HepG2 (cell line): ENCODE results near the gene VEGFA. TPM values are rescaled to one million over a fixed set of nuclear protein-coding genes. Genes with fewer than 3 reads are reported as not detected.

Source experiments
- ELF3 ChIP-seq: IDR thresholded peaks from 2 replicates; pipeline ENCODE4 v1.6.1; 2016; ENCODE audit warnings: missing genetic modification reagents, missing compliant biosample characterization
- JUN ChIP-seq: sonication (generic); formaldehyde crosslinking; IDR thresholded peaks from 2 replicates; pipeline ENCODE4 v1.4.0; 2020; ENCODE audit warnings: mild to moderate bottlenecking, missing genetic modification reagents
- KAT7 ChIP-seq: IDR thresholded peaks from 2 replicates; pipeline ENCODE4 v1.6.1; 2018; ENCODE audit warnings: borderline replicate concordance, missing compliant biosample characterization
- KDM4B ChIP-seq: sonication (generic); formaldehyde crosslinking; IDR thresholded peaks from 2 replicates; pipeline ENCODE4 v1.4.0; 2020; ENCODE audit warnings: missing genetic modification reagents
- NFATC3 ChIP-seq: sonication (generic); formaldehyde crosslinking; IDR thresholded peaks from 2 replicates; pipeline ENCODE4 v1.5.1; 2020; ENCODE audit warnings: mild to moderate bottlenecking, missing genetic modification reagents
- RBFOX2 ChIP-seq: fragments of 200-400 bp; formaldehyde crosslinking; IDR thresholded peaks from 2 replicates; pipeline ENCODE4 v1.6.1; 2017; ENCODE audit warnings: low read depth, mild to moderate bottlenecking, low read length
- TEAD3 ChIP-seq: optimal IDR thresholded peaks from 2 replicates; pipeline ENCODE3; 2016; ENCODE audit warnings: borderline replicate concordance
- ZNF260 ChIP-seq: sonication (generic); formaldehyde crosslinking; IDR thresholded peaks from 2 replicates; pipeline ENCODE4 v1.4.0; 2020; ENCODE audit warnings: missing genetic modification reagents, low read depth, mild to moderate bottlenecking, borderline replicate concordance
- ZNF263 ChIP-seq: sonication (generic); formaldehyde crosslinking; IDR thresholded peaks from 2 replicates; pipeline ENCODE4 v1.4.0; 2020; ENCODE audit warnings: missing genetic modification reagents
- ZNF446 ChIP-seq: sonication (generic); formaldehyde crosslinking; IDR thresholded peaks from 2 replicates; pipeline ENCODE4 v1.5.0; 2020; ENCODE audit warnings: mild to moderate bottlenecking, missing genetic modification reagents
- ZNF713 ChIP-seq: sonication (generic); formaldehyde crosslinking; IDR thresholded peaks from 2 replicates; pipeline ENCODE4 v1.4.0; 2020; ENCODE audit warnings: mild to moderate bottlenecking, missing genetic modification reagents
- ZNF761 ChIP-seq: sonication (generic); formaldehyde crosslinking; conservative IDR thresholded peaks from 2 replicates; pipeline ENCODE4 v1.4.0; 2020; ENCODE audit warnings: mild to moderate bottlenecking, missing genetic modification reagents
- polyA plus RNA-seq, 8 experiments: library from polyadenylated mRNA; depleted of rRNA in 3 of 8; stranded (reverse) in 7 of 8; unstranded in 1 of 8; fragments of >200 nt; fragmentation: Illumina TruSeq in 4 of 8; extraction: Trizol in 4 of 8; gene quantifications; 2 replicates each; pipeline versions ENCODE4 v1.2.1 to v1.2.3, GENCODE V29; 2011 to 2016; ENCODE audit warnings: low read depth in 4 of 8, missing spikeins in 1 of 8, mixed read lengths in 1 of 8; ENCODE audit not compliant: insufficient read depth in 1 of 8
- total RNA-seq, 5 experiments: library from RNA; depleted of rRNA; stranded (reverse); fragments of >200 nt; fragmentation: Illumina TruSeq; extraction: Trizol; gene quantifications; 2 replicates each; pipeline ENCODE4 v1.2.3, GENCODE V29; 2016; ENCODE audit warnings: low read depth in 1 of 5
- TF ChIP-seq, protein P1 (sequence below): sonication (generic); formaldehyde crosslinking; IDR thresholded peaks from 2 replicates; pipeline ENCODE4 v1.5.1; 2020; ENCODE audit warnings: missing genetic modification reagents, mild to moderate bottlenecking, borderline replicate concordance
- TF ChIP-seq, protein P2 (sequence below): sonication (generic); formaldehyde crosslinking; IDR thresholded peaks from 2 replicates; pipeline ENCODE4 v1.4.0; 2020; ENCODE audit warnings: mild to moderate bottlenecking, missing genetic modification reagents
- TF ChIP-seq, protein P3 (sequence below): sonication (generic); formaldehyde crosslinking; IDR thresholded peaks from 2 replicates; pipeline ENCODE4 v1.5.0; 2020; ENCODE audit warnings: missing genetic modification reagents
- TF ChIP-seq, protein P4 (sequence below): sonication (generic); formaldehyde crosslinking; IDR thresholded peaks from 2 replicates; pipeline ENCODE4 v1.4.0; 2020; ENCODE audit warnings: missing genetic modification reagents, borderline replicate concordance
- TF ChIP-seq, protein P5 (sequence below): sonication (generic); formaldehyde crosslinking; IDR thresholded peaks from 2 replicates; pipeline ENCODE4 v1.4.0; 2020; ENCODE audit warnings: mild to moderate bottlenecking, missing genetic modification reagents, borderline replicate concordance
- TF ChIP-seq, protein P6 (sequence below): sonication (generic); formaldehyde crosslinking; IDR thresholded peaks from 2 replicates; pipeline ENCODE4 v1.5.1; 2020; ENCODE audit warnings: missing genetic modification reagents, mild to moderate bottlenecking, borderline replicate concordance

Gene VEGFA
- total and polyA plus RNA-seq, 2 of the 13 experiments (the other 11 are each of a cell fraction or from before 2014, with no cell fraction given) = 68.1 to 629 TPM

DNA sequence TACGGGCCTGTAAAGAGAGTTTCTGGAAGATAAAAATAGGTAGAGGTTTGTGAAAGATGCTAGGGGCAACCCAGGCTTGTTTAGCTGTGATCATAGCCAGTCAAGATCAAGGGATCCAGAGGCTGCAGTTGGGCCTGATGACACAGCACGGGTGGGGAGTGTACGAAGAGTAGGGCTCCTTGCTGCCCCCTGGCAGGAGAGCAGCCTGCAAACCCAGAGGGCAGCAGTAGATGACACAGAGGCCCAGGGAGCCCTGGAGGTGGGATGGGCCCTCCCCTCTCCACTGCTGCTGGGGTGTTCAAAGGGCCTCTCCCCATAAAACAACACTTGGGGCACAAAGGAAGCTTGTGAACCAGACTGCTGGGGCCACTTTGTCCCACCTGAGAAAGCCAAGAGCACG, 47.2 kb downstream of the VEGFA start (continued):
- TF ChIP-seq, protein P1, sequence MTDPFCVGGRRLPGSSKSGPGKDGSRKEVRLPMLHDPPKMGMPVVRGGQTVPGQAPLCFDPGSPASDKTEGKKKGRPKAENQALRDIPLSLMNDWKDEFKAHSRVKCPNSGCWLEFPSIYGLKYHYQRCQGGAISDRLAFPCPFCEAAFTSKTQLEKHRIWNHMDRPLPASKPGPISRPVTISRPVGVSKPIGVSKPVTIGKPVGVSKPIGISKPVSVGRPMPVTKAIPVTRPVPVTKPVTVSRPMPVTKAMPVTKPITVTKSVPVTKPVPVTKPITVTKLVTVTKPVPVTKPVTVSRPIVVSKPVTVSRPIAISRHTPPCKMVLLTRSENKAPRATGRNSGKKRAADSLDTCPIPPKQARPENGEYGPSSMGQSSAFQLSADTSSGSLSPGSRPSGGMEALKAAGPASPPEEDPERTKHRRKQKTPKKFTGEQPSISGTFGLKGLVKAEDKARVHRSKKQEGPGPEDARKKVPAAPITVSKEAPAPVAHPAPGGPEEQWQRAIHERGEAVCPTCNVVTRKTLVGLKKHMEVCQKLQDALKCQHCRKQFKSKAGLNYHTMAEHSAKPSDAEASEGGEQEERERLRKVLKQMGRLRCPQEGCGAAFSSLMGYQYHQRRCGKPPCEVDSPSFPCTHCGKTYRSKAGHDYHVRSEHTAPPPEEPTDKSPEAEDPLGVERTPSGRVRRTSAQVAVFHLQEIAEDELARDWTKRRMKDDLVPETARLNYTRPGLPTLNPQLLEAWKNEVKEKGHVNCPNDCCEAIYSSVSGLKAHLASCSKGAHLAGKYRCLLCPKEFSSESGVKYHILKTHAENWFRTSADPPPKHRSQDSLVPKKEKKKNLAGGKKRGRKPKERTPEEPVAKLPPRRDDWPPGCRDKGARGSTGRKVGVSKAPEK (CRISPR knock-in tag) = no peak
- TF ChIP-seq, protein P2, sequence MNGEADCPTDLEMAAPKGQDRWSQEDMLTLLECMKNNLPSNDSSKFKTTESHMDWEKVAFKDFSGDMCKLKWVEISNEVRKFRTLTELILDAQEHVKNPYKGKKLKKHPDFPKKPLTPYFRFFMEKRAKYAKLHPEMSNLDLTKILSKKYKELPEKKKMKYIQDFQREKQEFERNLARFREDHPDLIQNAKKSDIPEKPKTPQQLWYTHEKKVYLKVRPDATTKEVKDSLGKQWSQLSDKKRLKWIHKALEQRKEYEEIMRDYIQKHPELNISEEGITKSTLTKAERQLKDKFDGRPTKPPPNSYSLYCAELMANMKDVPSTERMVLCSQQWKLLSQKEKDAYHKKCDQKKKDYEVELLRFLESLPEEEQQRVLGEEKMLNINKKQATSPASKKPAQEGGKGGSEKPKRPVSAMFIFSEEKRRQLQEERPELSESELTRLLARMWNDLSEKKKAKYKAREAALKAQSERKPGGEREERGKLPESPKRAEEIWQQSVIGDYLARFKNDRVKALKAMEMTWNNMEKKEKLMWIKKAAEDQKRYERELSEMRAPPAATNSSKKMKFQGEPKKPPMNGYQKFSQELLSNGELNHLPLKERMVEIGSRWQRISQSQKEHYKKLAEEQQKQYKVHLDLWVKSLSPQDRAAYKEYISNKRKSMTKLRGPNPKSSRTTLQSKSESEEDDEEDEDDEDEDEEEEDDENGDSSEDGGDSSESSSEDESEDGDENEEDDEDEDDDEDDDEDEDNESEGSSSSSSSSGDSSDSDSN (CRISPR knock-in tag) = peak; percentile 50; the same call in 1 of the 2 replicates
- TF ChIP-seq NFATC3 (CRISPR knock-in tag) (no peak), ZNF446 (no peak), ELF3 (peak; percentile 72), JUN (CRISPR knock-in tag) (no peak), ZNF263 (CRISPR knock-in tag) (no peak), TEAD3 (peak; percentile 68), ZNF260 (CRISPR knock-in tag) (no peak), ZNF761 (CRISPR knock-in tag) (no peak), ZNF713 (CRISPR knock-in tag) (no peak), KDM4B (CRISPR knock-in tag) (no peak), KAT7 (CRISPR knock-in tag) (0 out of 2 replicates have a peak, but pooled peaks have one; percentile 58), RBFOX2 (no peak)
- TF ChIP-seq, protein P3, sequence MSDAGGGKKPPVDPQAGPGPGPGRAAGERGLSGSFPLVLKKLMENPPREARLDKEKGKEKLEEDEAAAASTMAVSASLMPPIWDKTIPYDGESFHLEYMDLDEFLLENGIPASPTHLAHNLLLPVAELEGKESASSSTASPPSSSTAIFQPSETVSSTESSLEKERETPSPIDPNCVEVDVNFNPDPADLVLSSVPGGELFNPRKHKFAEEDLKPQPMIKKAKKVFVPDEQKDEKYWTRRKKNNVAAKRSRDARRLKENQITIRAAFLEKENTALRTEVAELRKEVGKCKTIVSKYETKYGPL (CRISPR knock-in tag) = no peak
- TF ChIP-seq, protein P4, sequence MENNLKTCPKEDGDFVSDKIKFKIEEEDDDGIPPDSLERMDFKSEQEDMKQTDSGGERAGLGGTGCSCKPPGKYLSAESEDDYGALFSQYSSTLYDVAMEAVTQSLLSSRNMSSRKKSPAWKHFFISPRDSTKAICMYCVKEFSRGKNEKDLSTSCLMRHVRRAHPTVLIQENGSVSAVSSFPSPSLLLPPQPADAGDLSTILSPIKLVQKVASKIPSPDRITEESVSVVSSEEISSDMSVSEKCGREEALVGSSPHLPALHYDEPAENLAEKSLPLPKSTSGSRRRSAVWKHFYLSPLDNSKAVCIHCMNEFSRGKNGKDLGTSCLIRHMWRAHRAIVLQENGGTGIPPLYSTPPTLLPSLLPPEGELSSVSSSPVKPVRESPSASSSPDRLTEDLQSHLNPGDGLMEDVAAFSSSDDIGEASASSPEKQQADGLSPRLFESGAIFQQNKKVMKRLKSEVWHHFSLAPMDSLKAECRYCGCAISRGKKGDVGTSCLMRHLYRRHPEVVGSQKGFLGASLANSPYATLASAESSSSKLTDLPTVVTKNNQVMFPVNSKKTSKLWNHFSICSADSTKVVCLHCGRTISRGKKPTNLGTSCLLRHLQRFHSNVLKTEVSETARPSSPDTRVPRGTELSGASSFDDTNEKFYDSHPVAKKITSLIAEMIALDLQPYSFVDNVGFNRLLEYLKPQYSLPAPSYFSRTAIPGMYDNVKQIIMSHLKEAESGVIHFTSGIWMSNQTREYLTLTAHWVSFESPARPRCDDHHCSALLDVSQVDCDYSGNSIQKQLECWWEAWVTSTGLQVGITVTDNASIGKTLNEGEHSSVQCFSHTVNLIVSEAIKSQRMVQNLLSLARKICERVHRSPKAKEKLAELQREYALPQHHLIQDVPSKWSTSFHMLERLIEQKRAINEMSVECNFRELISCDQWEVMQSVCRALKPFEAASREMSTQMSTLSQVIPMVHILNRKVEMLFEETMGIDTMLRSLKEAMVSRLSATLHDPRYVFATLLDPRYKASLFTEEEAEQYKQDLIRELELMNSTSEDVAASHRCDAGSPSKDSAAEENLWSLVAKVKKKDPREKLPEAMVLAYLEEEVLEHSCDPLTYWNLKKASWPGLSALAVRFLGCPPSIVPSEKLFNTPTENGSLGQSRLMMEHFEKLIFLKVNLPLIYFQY (CRISPR knock-in tag) = peak; percentile 69; the same call in 1 of the 2 replicates
- TF ChIP-seq, protein P5, sequence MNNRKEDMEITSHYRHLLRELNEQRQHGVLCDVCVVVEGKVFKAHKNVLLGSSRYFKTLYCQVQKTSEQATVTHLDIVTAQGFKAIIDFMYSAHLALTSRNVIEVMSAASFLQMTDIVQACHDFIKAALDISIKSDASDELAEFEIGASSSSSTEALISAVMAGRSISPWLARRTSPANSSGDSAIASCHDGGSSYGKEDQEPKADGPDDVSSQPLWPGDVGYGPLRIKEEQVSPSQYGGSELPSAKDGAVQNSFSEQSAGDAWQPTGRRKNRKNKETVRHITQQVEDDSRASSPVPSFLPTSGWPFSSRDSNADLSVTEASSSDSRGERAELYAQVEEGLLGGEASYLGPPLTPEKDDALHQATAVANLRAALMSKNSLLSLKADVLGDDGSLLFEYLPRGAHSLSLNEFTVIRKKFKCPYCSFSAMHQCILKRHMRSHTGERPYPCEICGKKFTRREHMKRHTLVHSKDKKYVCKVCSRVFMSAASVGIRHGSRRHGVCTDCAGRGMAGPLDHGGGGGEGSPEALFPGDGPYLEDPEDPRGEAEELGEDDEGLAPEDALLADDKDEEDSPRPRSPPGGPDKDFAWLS (CRISPR knock-in tag) = no peak
- TF ChIP-seq, protein P6, sequence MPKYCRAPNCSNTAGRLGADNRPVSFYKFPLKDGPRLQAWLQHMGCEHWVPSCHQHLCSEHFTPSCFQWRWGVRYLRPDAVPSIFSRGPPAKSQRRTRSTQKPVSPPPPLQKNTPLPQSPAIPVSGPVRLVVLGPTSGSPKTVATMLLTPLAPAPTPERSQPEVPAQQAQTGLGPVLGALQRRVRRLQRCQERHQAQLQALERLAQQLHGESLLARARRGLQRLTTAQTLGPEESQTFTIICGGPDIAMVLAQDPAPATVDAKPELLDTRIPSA (CRISPR knock-in tag) = no peak
